Fibroblast of lung (primary cell): ENCODE results near the gene TTF2. TPM values are rescaled to one million over a fixed set of nuclear protein-coding genes. Genes with fewer than 3 reads are reported as not detected.

ENCODE experiments used
- DNase-seq, 2 donors: peaks; one replicate each; pipeline versions ENCODE4 v3.0.0 to v3.0.0-alpha.2; 2010; ENCODE audit warnings: low read depth in 2 of 2
- H2AFZ ChIP-seq: 2 replicates; pipeline ENCODE4 v1.5.1; 2012; ENCODE audit warnings: low read length, control low read depth, inconsistent platforms
- H3K27ac ChIP-seq: 2 replicates; pipeline ENCODE4 v1.5.1; 2011; ENCODE audit warnings: low read length, control low read depth; ENCODE audit not compliant: insufficient read depth
- H3K27me3 ChIP-seq: 2 replicates; pipeline ENCODE4 v1.5.1; 2011; ENCODE audit warnings: mild to moderate bottlenecking, low read length; ENCODE audit not compliant: control insufficient read depth, insufficient read depth
- H3K36me3 ChIP-seq: 2 replicates; pipeline ENCODE4 v1.5.1; 2011; ENCODE audit warnings: low read length; ENCODE audit not compliant: control insufficient read depth, insufficient read depth
- H3K4me1 ChIP-seq: 2 replicates; pipeline ENCODE4 v1.5.1; 2011; ENCODE audit warnings: low read length; ENCODE audit not compliant: control insufficient read depth, insufficient read depth; ENCODE audit errors: extremely low read depth
- H3K4me2 ChIP-seq: 2 replicates; pipeline ENCODE4 v1.5.1; 2011; ENCODE audit warnings: low read length, control low read depth; ENCODE audit not compliant: insufficient read depth; ENCODE audit errors: extremely low read depth
- H3K4me3 ChIP-seq, 4 experiments: fragments of 200-600 bp in 1 of 4; sonication (generic) in 1 of 4; replicated peaks in 1 of 4; 2 replicates each; pipeline ENCODE4 v1.5.1; 2011 to 2016; ENCODE audit warnings: low read length in 4 of 4, low read depth in 3 of 4, mild to moderate bottlenecking in 3 of 4, control low read depth in 2 of 4, inconsistent platforms in 1 of 4, mixed read lengths in 1 of 4; ENCODE audit not compliant: insufficient read depth in 1 of 4; ENCODE audit errors: control extremely low read depth in 1 of 4
- H3K79me2 ChIP-seq: 2 replicates; pipeline ENCODE4 v1.5.1; 2012; ENCODE audit warnings: mild to moderate bottlenecking, low read length, inconsistent platforms; ENCODE audit not compliant: control insufficient read depth, insufficient read depth
- H3K9ac ChIP-seq: 2 replicates; pipeline ENCODE4 v1.5.1; 2011; ENCODE audit warnings: mild to moderate bottlenecking, low read length, control low read depth; ENCODE audit not compliant: insufficient read depth
- H3K9me3 ChIP-seq: 2 replicates; pipeline ENCODE4 v1.5.1; 2012; ENCODE audit warnings: low read depth, low read length; ENCODE audit not compliant: control insufficient read depth, insufficient read depth
- H4K20me1 ChIP-seq: 2 replicates; pipeline ENCODE4 v1.5.1; 2011; ENCODE audit warnings: low read length; ENCODE audit not compliant: control insufficient read depth, insufficient read depth; ENCODE audit errors: extremely low read depth
- CTCF ChIP-seq, 2 donors: IDR thresholded peaks in 1 of 2; conservative IDR thresholded peaks in 1 of 2; 1 replicate in 1 of 2; 2 replicates in 1 of 2; pipeline ENCODE4 v1.5.1; 2011 to 2012; ENCODE audit warnings: low read length in 2 of 2, control low read depth in 1 of 2, inconsistent platforms in 1 of 2, low read depth in 1 of 2, mild to moderate bottlenecking in 1 of 2
- EZH2 ChIP-seq: IDR thresholded peaks from 2 replicates; pipeline ENCODE4 v1.5.1; 2012; ENCODE audit warnings: low read length, control low read depth, mild to moderate bottlenecking; ENCODE audit errors: missing control alignments
- polyA plus RNA-seq, 2 donors: library from polyadenylated mRNA; depleted of rRNA in 1 of 2; stranded (reverse) in 1 of 2; unstranded in 1 of 2; fragments of >200 nt; gene quantifications; 2 replicates each; pipeline ENCODE4 v1.2.1, GENCODE V29; 2011 to 2012; ENCODE audit warnings: missing spikeins in 1 of 2
- total RNA-seq: library from RNA; depleted of rRNA; stranded (reverse); fragments of >200 nt; gene quantifications from 2 replicates; pipeline ENCODE4 v1.2.1, GENCODE V29; 2014

TTF2 gene
- total and polyA plus RNA-seq, 2 donors (not counting 1 experiment from before 2014, with no cell fraction given), result 10.0 to 13.2 TPM

GRCh38 chr1:117146575-117147340 lies 86.6 kb downstream of the TTF2 start:
- Histone ChIP-seq H3K36me3 (no peaks in the 10 kb centered on the region), H3K9ac (no peak overlapping the region), H3K27me3 (no peaks in the 10 kb centered on the region), H3K4me1 (peaks cover 15% of the 10 kb centered on the region), H3K4me3 (no peak overlapping the region), H2AFZ (no peak overlapping the region), H4K20me1 (no peaks in the 10 kb centered on the region), H3K4me2 (peak overlapping the region; percentile 54), H3K79me2 (no peaks in the 10 kb centered on the region), H3K9me3 (no peaks in the 10 kb centered on the region), H3K27ac (peak overlapping the region; percentile 85)
- DNase-seq, result peak; percentile 84 to 97
- no peak for TF ChIP-seq EZH2
- TF ChIP-seq CTCF (conservative IDR thresholded peaks at IDR 0.05 in 1 of 2, IDR thresholded peaks at IDR 0.05 in 1 of 2; ENCODE audit: low read depth in 1 of 2, low read length in 2 of 2), result no peak

- no peak overlapping the region for H2AFZ ChIP-seq
- H3K4me3 ChIP-seq, result no peak overlapping the region
- no peak for TF ChIP-seq EZH2
- no peak for TF ChIP-seq CTCF (conservative IDR thresholded peaks at IDR 0.05 in 1 of 2, IDR thresholded peaks at IDR 0.05 in 1 of 2; ENCODE audit: low read depth in 1 of 2, low read length in 2 of 2)
Observed at GRCh38 chr1:117147341-117147831, 87.3 kb downstream of the TTF2 start.

GRCh38 chr1:117147856-117148588 lies 87.9 kb downstream of the TTF2 start:
- Histone ChIP-seq H2AFZ (no peak overlapping the region), H3K36me3 (no peaks in the 10 kb centered on the region), H3K9me3 (no peaks in the 10 kb centered on the region), H3K9ac (no peak overlapping the region), H3K27ac (no peak overlapping the region), H3K4me2 (no peak overlapping the region), H3K27me3 (no peaks in the 10 kb centered on the region), H3K79me2 (no peaks in the 10 kb centered on the region), H4K20me1 (no peaks in the 10 kb centered on the region), H3K4me1 (peaks cover 15% of the 10 kb centered on the region), H3K4me3 (no peak overlapping the region)
- DNase-seq, result peak; percentile 57 to 81
- no peak for TF ChIP-seq EZH2
- TF ChIP-seq CTCF (conservative IDR thresholded peaks at IDR 0.05 in 1 of 2, IDR thresholded peaks at IDR 0.05 in 1 of 2; ENCODE audit: low read depth in 1 of 2, low read length in 2 of 2), result no peak

More at GRCh38 chr1:117147341-117147831, 87.3 kb downstream of the TTF2 start:
- H3K36me3 ChIP-seq, result no peaks in the 10 kb centered on the region
- H3K27me3 ChIP-seq, result no peaks in the 10 kb centered on the region
- H3K9ac ChIP-seq, result no peak overlapping the region
- peak overlapping the region; percentile 5 for H3K27ac ChIP-seq
- no peak for DNase-seq
- H4K20me1 ChIP-seq, result no peaks in the 10 kb centered on the region
- H3K9me3 ChIP-seq, result no peaks in the 10 kb centered on the region
- H3K4me2 ChIP-seq, result peak overlapping the region; percentile 54
- no peaks in the 10 kb centered on the region for H3K79me2 ChIP-seq
- H3K4me1 ChIP-seq, result peaks cover 15% of the 10 kb centered on the region
